T-helper 9 cell (primary cell): ENCODE data around the gene ACIN1.

Experiments
- DNase-seq: peaks from one replicate; pipeline ENCODE4 v3.0.0-alpha.2; 2020

ACIN1 gene

DNA sequence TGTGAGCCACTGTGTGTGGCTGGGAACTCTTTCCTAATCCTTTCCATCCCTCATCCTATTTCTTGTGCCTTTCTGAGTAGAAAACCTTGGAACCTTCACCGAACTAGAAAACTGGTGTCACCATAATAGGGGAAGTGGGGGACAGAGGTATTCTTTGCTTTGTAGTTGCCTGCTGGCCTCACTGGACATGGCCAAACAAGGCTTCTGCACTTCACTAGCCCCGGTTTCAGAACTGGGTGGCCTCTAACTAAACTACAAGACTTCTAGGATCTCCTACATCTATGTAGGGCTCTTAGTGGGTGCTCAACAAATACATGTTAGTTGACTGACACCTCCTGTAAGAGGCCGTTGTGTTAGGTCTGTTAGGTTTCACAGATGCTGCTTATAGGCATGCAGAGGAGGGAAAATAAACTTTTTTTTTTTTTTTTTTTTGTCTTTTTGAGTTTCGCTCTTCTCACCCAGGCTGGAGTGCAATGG lies 10.4 kb upstream of the ACIN1 start:
- DNase-seq, result no peak

DNA sequence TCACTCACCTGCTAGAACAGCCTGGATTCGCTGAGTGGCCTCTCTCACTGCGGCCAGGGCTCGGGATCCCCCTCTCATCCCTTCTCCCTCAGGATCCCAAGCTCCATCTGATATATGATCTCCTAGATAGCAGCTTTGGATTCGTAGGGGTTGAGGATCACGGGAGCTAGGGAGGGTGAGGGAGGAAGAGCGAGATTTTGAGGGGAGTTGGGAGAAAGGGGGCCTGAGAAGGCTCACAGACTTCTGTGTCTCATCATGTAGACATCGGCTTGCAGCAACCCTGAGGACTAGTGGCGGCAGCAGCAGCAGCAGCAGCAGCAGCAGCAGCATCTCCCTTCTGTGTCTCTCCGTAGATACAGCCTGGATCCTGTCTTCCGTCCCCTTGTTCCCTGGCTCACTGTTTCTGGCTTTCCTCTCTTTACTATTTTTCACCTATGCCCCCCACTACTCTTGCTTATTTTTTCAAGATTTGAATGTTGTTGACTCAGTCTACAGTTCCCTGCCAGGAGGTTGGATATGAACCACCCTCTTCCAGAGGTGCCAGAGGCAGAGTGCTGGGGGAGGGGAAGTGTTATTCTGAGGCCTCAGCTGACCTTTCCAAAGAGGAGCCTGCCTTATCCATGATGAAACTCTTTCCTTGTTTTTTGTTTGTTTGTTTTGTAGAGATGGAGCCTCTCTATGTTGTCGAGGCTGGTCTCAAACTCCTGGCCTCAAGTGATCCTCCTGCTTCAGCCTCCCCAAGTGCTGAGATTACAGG lies 9.8 kb upstream of the ACIN1 start, which contains the start of gene CIROP:
Gene CIROP, minus strand, starts transcription at position 399 of the 757 bp plus-strand sequence. Its CDS starts 69 bp downstream, at position 330.
- DNase-seq, result no peak

DNA sequence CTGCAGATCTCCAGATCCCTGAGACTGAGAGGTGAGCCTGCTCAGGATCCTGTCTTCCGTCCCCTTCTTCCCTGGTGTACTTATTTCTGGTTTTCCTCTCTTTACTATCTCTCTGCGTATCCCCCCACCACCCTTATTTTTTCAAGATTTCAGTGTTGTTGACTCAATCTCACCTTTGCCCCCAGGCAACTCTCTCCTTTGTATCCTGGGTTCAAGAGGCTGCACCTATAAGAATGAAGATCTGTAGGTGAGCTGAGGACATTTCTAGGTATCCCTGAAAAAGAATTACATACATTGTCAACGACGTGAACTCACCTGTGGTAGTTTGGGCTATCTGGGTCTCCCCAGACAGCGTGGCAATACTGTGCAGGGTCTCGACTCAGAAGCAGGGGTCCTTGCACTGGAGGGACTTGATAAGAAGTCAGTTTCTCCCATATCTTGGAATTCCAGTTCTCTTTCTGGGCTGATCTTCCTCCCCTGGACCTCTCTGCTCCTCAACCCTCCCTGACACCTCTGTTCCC lies 9.2 kb upstream of the ACIN1 start:
- DNase-seq, result no peak

DNA sequence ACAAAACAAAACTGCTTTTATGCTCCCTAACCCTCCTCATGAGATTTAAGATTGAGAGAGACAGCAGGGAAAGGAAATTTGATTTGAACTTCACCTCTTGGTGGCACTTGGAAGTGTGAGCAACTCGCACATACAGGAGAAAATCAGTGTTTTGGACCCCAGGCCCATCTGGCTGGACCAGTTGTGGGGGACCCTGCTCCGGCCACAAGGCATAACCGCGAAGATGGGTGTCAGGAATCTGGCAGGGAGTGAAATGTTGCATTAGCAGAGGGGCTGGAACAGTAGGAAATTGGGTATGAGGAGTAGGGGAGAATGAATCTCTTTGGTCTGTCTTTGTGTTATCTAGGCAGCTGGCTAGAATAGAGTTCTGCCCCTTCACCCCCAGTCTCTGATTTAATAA lies 8.6 kb upstream of the ACIN1 start:
- no peak for DNase-seq

DNA sequence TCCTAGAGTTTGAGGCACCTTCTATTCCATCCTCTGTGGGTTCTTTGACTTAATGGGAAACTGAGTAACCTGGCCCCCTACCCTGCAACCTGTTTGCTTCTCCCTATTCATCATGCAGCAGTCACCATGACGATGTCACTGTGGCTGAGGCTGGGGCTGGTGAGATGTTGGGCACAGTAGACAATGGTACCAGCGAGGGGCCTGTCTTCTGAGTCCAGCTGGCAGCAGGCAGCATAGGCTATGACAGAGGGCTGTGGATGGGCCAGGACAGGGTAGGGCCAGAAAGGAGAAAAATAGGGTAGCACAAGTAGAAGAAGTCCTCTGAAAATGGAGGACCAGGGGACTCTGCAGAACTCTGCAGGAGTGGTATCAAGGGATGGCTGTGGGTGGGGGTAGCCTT lies 7.9 kb upstream of the ACIN1 start:
- DNase-seq, result no peak

DNA sequence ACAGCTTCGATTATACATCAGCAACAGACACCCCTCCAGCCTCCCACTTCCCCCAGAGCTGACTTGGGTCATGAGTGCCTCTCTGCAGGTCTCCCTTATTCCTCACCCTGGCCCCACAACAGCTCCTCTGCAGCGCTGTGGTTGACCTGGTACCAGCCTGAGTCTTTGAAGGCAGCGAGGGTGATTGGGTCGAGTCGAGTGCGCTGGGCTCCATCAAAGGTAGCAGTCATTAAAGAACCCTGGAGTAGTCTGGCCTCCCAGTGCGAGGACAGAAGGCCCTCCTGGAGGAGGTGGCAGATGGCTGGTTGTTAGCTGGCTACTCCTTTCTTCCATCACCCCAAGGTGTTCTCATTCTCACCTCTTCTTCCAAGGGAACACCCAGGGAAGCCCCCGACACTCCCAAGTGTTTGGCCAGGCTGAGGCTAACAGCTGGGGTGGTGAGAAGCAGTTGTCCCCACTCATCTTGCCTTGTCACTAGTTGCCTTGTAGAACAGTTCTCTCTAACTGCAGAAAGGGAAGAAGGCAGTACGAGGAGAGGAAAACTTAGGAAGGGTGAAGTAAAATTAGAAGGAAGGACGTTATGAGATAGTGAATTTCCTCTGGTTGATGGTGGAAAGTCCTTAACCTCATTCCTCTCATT lies 7.2 kb upstream of the ACIN1 start:
- DNase-seq, result no peak

DNA sequence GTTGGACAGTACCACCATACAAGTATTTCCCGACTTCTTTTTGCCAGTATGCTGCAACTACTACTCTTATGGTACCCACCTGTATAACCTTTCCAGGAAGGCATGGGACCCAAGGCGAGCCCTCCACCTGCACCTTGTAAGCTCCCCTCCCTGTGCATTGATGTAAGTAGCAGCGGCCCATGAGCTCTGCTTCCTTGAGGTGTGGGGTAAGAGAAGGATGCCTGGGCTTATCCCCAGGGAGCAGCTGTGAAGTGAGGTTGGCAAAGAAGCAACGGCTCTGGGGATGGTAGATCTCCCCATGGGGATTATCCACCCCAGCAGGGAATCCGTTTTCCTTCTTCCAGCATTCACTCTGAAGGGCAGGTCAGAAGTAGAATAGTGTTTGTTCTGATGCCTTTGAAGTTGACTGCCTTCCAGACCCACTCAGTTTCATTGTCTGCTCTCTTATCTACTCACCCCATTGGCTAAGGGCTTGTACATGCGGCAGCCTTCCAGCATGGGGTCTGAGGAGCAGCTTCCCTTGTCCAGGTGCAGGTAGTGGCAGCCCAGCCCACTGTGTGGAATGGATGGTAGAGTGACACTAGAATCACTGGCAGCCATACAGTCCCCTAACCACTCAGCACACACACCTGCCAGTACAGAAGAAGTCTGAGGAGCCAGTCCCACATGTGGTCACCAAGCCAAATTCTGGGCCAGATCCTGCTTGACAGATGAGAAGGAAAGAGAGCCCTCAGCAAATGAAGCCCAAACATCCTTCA lies 6.5 kb upstream of the ACIN1 start:
- no peak for DNase-seq

DNA sequence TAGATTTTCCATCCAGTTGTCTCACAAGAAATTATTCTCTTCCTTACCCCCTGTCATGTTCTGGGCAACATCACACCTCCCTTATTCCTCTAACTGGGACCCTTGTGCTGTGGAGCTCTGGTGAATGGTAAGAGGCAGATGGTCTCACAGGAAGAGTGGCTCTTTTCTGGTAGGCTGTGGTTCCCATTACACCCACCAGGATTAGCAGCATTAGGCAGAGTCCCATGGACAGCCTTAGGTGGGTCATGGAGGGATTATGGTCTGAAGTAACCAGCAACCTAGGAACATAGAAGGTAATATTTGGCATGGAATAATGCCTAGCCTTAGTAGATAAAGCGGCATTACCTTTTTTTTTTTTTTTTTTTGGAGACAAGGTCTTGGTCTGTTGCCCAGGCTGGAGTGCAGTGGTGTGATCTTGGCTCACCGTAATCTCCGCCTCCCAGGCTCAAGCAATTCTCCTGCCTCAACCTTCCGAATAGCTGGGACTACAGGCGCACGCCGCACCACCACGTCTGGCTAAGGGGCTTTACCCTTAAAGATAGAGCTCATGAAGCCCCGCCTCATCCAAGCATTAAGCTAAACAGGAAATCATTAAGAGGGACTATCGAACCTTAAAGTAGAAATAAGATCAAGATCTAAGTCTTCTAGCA lies 4.4 kb upstream of the ACIN1 start:
- DNase-seq, result no peak

DNA sequence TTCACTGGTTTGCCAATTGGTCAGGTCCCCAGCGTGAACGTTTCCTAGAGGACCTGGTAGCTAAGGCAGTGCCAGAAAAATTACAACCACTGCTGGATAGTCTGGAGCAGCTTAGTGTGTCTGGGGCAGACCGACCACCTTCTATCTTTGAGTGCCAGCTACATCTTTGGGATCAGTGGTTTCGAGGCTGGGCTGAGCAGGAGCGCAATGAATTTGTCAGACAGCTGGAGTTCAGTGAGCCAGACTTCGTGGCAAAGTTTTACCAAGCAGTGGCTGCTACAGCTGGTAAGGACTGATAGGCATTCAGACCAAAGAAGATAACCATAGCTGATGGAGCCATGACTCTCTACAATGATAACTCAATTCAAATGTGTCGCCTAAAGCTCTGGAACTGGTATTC lies 2.9 kb upstream of the ACIN1 start:
- no peak for DNase-seq

DNA sequence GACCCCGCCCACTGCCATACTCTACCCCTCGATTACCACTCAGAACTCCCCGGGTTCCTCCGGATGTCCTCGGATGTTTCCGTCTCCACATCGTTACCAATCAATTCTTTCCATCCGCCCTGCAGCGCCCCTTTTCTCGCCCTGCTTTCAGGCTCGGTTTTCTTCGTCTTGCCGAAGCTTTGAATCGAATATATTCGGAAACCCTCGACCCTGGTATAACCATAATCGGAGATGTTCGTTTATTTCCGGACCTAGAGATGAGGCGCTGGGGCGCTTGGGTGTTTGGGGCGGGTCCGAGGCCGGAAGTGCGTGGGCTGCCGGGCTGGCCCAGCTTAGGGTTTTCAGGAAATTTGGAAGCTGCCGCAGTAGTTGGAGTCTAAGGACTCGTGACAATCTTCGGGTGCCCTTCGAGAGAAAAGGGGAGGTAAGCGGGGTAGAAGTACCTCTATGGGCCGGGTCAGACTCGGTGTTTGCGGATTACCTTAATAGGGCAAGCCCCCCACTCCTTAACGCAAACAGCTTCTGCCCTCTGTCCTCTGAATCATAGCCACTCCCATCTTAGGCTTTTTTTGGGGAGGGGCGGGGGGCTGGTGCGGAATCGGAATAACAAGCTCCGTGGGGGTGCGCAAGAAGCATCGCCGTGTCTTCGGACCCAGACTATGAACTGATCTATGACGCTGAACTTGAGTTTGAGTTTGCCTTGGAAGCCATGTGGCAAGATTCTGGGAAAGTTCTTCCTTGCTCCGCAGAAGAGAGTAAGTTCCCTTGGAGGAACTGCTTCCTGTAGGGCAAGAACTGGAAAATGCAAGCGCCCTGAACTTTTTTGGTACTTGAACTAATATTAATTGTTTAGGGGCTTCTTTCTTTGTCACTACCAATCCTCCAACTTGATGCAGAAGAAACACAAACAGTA lies 516 bp upstream of the ACIN1 start, which contains the start of gene C14orf119:
Gene C14orf119, plus strand, starts transcription at position 310 of the 913 bp plus-strand sequence. CDS start 2,154 bp downstream, outside the sequence.
- DNase-seq, result peak; percentile 99

DNA sequence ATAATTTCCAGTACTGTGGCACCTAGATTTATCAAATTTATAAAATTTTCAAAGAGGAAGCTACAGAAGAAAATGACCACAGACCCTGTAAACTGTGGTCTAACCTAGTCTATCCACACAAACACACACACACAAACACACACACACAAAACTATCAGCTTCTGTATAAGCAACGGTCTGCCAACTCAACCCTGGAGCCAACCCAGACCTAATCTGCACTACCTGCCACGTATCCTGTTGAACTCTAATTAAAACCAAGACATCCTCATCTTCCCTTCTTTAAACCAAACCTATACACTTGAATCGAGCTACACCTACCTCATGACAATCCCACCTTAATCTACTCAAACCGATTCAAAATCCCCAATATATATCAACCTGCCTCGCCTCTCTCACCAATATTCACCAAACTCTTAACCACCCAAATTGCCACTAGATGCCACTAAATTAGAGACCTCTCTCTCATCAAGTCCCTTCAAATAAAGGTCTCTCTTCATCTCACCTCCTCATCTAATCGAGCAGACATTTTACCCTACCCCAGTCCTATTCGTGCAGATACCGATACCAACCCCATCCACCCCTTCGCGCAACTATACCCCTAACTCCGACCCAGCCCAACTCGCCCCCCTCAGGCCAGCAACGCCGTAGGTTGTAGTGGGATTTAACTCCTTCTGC lies 808 bp downstream of the ACIN1 start:
- no peak for DNase-seq

DNA sequence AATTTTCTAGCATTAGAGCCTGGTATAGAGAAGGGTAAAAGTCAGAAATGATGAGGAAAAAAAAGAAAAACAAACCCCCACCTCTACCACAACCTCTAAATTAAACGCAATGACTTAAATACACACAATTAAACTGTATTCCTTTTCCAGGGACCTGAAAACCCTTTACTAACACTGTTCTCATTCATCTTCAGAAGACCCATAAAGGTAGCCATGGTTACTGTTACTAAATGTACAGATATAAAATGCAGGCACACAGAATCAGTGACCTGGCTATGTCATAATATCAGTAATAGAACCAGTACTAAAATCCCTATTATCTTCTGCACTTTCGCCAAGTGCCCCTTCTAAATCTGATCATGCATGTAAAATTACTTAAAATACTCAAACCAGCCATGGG lies 1.4 kb downstream of the ACIN1 start:
- DNase-seq, result no peak

DNA sequence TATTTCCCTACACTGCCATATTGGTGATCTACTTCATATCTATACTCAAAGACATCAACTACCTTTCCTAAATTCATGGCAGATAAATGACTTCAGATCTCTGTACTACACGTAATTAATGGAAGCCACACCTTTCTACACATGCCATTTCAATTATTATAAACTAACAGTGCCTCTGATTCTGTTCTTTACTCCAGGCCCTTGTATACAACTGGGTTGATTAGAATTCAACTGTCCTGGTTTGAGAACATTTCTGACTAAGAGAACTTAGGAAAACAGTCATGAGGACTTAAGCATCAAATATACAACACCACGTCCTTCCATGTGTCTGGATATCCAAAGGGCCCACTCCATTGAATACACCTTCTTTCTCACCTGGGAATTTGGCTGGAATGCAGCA lies 1.8 kb downstream of the ACIN1 start:
- no peak for DNase-seq

DNA sequence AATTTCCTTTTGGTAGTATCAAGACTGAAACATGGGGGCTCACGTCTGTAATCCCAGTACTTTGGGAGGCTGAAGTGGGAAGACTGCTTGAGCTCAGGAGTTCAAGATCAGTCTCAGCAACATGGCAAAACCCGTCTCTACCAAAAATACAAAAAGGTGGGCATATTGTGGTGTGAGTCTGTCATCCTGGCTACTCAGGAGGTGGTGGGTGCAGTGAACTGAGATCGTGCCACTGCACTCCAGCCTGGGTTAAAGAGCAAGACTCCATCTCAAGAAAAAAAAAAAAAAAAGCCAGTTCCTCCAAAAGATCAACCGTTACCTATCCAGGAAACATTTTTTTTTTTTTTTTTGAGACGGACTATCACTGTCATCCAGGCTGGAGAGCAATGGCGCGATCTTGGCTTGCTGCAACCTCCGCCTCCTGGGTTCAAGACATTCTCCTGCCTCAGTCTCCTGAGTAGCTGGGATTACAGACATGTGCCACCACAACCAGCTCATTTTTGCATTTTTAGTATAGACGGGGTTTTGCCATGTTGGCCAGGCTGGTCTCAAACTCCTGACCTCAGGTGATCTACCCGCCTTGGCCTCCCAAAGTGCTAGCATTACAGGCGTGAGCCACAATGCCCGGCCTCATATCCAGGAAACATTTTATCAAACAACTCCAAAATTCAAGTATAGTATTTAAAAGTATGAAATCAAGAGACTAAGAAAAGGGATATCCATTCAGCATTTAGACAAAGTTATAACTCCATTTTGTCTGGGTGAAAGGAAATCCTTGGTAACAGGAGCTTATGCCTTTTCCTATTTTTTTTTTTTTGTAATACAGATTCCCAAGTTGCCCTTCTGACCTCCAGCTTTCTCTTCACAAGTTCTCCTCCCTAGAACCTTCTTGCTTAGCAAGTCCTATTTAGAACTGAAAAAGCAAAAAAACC lies 3.4 kb downstream of the ACIN1 start:
- no peak for DNase-seq

DNA sequence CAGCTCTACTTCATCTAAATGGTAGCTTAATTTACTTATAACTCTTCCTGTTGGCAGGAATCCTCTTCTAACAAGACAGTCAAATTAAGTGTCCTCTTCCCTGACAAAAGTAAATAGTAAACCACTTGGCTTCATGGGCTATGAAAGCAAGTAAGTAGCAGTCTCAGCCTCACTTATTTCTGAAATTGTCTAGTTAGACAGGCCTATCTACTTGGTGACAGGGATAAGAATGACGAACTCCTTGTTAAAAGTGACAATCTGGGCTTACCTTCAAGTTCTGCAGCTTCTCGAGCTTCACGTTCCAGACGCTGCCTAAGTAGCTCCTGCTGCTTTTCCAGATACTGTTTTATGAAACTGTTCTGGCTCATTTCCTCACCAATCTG lies 4.7 kb downstream of the ACIN1 start:
- DNase-seq, result no peak

DNA sequence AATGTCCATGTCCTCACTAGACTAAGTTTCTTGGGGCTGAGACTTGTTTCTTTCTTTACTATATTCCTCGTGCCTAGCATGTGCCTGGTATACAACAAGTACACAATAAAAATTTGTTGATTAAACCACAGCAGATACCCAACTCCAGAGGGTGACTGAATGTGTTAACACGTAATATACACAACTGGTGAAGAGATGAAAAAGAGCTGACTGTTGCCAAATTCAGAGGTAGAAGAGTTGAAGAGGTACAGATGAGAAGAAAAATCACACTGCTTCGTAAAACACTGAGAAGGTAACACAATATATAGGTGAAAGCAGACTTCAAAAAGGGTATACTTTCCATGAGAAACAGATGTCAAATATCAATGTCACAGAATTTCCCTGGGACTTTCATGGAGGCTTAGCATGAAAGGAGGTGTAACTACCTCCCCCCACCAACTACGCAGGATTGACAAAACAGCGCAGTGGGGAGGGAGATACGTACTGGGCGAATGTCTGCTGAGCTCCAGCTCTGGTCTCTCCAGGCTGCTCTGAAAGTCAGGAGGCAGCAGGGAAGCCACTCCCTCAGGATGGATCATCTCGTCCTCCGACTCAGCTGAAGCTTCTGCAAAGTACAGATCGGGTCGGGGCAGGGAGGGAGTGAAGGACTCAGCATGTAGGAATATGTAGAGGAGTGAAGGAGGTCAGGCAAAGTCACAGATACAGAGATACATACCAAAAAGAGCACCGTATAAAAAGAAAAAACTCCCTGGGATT lies 5.3 kb downstream of the ACIN1 start:
- DNase-seq, result no peak

DNA sequence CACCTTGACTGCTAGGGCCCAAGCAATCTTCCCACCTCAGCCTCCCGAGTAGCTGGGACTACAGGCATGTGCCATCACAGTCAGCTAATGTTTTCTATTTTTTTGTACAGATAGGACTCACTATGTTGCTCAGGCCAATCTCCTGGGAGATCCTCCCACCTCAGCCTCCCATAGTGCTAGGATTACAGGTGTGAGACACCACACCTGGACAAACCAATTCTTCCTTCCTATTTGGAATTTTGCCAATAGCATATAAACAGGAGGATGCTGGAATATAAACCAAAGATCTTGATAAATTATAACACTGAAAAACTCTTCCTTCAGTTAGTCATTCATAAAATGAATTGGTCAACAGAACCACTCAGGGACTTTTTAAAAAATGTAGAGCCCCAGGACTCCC lies 8.4 kb downstream of the ACIN1 start:
- DNase-seq, result no peak

DNA sequence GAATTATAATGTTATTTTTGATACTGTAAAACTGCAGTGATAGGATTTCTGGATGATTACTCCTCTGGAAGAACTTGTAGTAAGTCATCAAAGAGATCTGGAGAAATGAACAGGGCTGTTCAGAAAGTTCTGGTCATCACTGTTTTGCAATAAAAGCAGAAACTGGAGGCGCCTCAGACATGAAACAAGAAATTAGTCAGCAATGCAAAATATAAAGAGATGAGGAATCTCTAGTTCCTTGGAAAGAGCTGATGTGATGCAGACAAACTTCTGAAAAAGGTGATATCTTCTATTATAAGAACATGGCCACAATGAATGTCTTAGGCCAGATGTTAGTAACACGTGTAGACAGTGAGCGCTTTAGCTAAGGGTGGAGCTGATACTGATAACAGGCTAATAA lies 9.5 kb downstream of the ACIN1 start:
- no peak for DNase-seq

DNA sequence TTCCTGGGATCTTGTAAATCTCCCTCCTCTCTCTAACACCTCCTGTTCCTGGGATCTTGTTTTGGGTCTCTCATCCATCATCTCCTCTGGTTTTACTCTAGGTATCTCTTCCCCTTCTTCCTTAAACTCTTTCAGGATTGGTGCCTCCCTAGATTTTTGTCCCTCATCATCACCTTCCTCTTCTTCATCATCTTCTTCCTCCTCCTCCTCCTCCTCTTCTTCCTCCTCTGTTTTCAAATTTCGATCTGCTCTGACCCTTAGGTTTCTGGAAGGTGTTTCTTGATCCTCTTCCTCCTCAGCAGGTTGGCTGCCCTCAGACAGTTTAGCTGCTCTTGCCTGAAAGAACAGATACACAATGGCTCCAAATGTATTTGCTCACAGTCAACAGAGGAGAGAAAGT lies 14.5 kb downstream of the ACIN1 start:
- no peak for DNase-seq
